Measurements from ENCODE around the gene DYNLT1. TPM values are rescaled to one million over a fixed set of nuclear protein-coding genes. Genes with fewer than 3 reads are reported as not detected.
A peak's percentile ranks its signal among the peaks of the same experiment; 100 is the strongest.

Gene DYNLT1
- total RNA-seq, 1 donor from 2014 or later = 118 TPM

- Mint-ChIP-seq H3K9me3 (no peaks in the 10 kb centered on the region), H3K36me3 (ENCODE audit: low read depth) (peaks cover 7% of the 10 kb centered on the region), H3K27ac (ENCODE audit: unreplicated experiment) (peak overlapping the region; percentile 82), H3K4me3 (no peak overlapping the region), H3K4me1 (peaks cover 7% of the 10 kb centered on the region), H3K27me3 (ENCODE audit: low read depth) (no peaks in the 10 kb centered on the region)
- no peak for DNase-seq (ENCODE audit: low read depth, low spot score)
- TF ChIP-seq CTCF (conservative IDR thresholded peaks at IDR 0.05) = no peak
Measured at GRCh38 chr6:158596861-158597260, 47.7 kb downstream of the DYNLT1 start.

GRCh38 chr6:158595223-158595622 is 49.3 kb downstream of the DYNLT1 start:
- peak; percentile 54 for TF ChIP-seq CTCF (conservative IDR thresholded peaks at IDR 0.05)
- Mint-ChIP-seq H3K27me3 (ENCODE audit: low read depth) (no peaks in the 10 kb centered on the region), H3K4me1 (peaks cover 18% of the 10 kb centered on the region), H3K27ac (ENCODE audit: unreplicated experiment) (no peak overlapping the region), H3K9me3 (no peaks in the 10 kb centered on the region), H3K36me3 (ENCODE audit: low read depth) (peaks cover 15% of the 10 kb centered on the region), H3K4me3 (no peak overlapping the region)
- no peak for DNase-seq (ENCODE audit: low read depth, low spot score)

GRCh38 chr6:158593670-158594069 is 50.9 kb downstream of the DYNLT1 start:
- peaks cover 17% of the 10 kb centered on the region for H3K36me3 Mint-ChIP-seq (ENCODE audit: low read depth)
- H3K4me1 Mint-ChIP-seq = peaks cover 18% of the 10 kb centered on the region
- DNase-seq (ENCODE audit: low read depth, low spot score) = no peak
- no peak for TF ChIP-seq CTCF (conservative IDR thresholded peaks at IDR 0.05)
- H3K4me3 Mint-ChIP-seq = no peak overlapping the region
- no peaks in the 10 kb centered on the region for H3K9me3 Mint-ChIP-seq
- H3K27ac Mint-ChIP-seq (ENCODE audit: unreplicated experiment) = no peak overlapping the region
- H3K27me3 Mint-ChIP-seq (ENCODE audit: low read depth) = no peaks in the 10 kb centered on the region

GRCh38 chr6:158591810-158592209 is 52.7 kb downstream of the DYNLT1 start:
- Mint-ChIP-seq H3K4me1 (peaks cover 11% of the 10 kb centered on the region), H3K27ac (ENCODE audit: unreplicated experiment) (no peak overlapping the region)

GRCh38 chr6:158591134-158591809 is 53.3 kb downstream of the DYNLT1 start:
- Mint-ChIP-seq H3K4me3 (no peak overlapping the region), H3K9me3 (no peaks in the 10 kb centered on the region), H3K27ac (ENCODE audit: unreplicated experiment) (no peak overlapping the region), H3K4me1 (peaks cover 11% of the 10 kb centered on the region), H3K36me3 (ENCODE audit: low read depth) (peaks cover 15% of the 10 kb centered on the region), H3K27me3 (ENCODE audit: low read depth) (no peaks in the 10 kb centered on the region)
- no peak for DNase-seq (ENCODE audit: low read depth, low spot score)
- TF ChIP-seq CTCF (conservative IDR thresholded peaks at IDR 0.05) = no peak

More at GRCh38 chr6:158591810-158592209, 52.7 kb downstream of the DYNLT1 start:
- H3K9me3 Mint-ChIP-seq = no peaks in the 10 kb centered on the region
- TF ChIP-seq CTCF (conservative IDR thresholded peaks at IDR 0.05) = no peak
- no peak for DNase-seq (ENCODE audit: low read depth, low spot score)
- no peaks in the 10 kb centered on the region for H3K27me3 Mint-ChIP-seq (ENCODE audit: low read depth)
- peaks cover 12% of the 10 kb centered on the region for H3K36me3 Mint-ChIP-seq (ENCODE audit: low read depth)
- no peak overlapping the region for H3K4me3 Mint-ChIP-seq

Measured in neural crest cell (in vitro differentiated cells).